GM18858 (cell line): Measurements from ENCODE around the gene NCAPG2.
"Not testable (repeated sequence)": the region's sequence is repeated elsewhere in the genome, so short reads cannot be mapped to it uniquely, and the experiment has no call there.

Experiments
- ATAC-seq: cut with Tn5 transposase; IDR thresholded peaks from one replicate; pipeline ENCODE4 v1.9.1; 2021; ENCODE audit not compliant: unreplicated experiment

The NCAPG2 gene

GRCh38 chr7:158682456-158682855, 22.1 kb downstream of the NCAPG2 start:
- no peak for ATAC-seq

- ATAC-seq = no peak
Measured at GRCh38 chr7:158680754-158681153, 23.9 kb downstream of the NCAPG2 start.

GRCh38 chr7:158676906-158677305, 27.7 kb downstream of the NCAPG2 start:
- no peak for ATAC-seq

GRCh38 chr7:158676171-158676840, 28.3 kb downstream of the NCAPG2 start:
- no peak for ATAC-seq

GRCh38 chr7:158672975-158673374, 31.6 kb downstream of the NCAPG2 start:
- no peak for ATAC-seq

GRCh38 chr7:158668086-158668485, 36.5 kb downstream of the NCAPG2 start:
- ATAC-seq = not testable (repeated sequence)

- not testable (repeated sequence) for ATAC-seq
Measured at GRCh38 chr7:158666966-158667678, 37.5 kb downstream of the NCAPG2 start.

GRCh38 chr7:158666401-158666800, 38.2 kb downstream of the NCAPG2 start:
- ATAC-seq = no peak

- ATAC-seq = no peak
Measured at GRCh38 chr7:158664406-158664805, 40.2 kb downstream of the NCAPG2 start.

GRCh38 chr7:158663428-158663741, 41.2 kb downstream of the NCAPG2 start:
- no peak for ATAC-seq

- no peak for ATAC-seq
Measured at GRCh38 chr7:158662610-158663427, 41.8 kb downstream of the NCAPG2 start.

- no peak for ATAC-seq
Measured at GRCh38 chr7:158658475-158658874, 46.1 kb downstream of the NCAPG2 start.

- peak; percentile 38 for ATAC-seq
Measured at GRCh38 chr7:158657189-158657746, 47.3 kb downstream of the NCAPG2 start.

GRCh38 chr7:158655931-158656441, 48.6 kb downstream of the NCAPG2 start:
- ATAC-seq = peak; percentile 96

- ATAC-seq = no peak
Measured at GRCh38 chr7:158655507-158655906, 49.1 kb downstream of the NCAPG2 start.

GRCh38 chr7:158651968-158652565, 52.5 kb downstream of the NCAPG2 start:
- no peak for ATAC-seq

- no peak for ATAC-seq
Measured at GRCh38 chr7:158650821-158651225, 53.8 kb downstream of the NCAPG2 start.

- no peak for ATAC-seq
Measured at GRCh38 chr7:158649279-158649678, 55.3 kb downstream of the NCAPG2 start.

GRCh38 chr7:158648787-158649186, 55.8 kb downstream of the NCAPG2 start:
- no peak for ATAC-seq

GRCh38 chr7:158648168-158648567, 56.4 kb downstream of the NCAPG2 start:
- no peak for ATAC-seq

GRCh38 chr7:158647475-158647792, 57.2 kb downstream of the NCAPG2 start:
- ATAC-seq = no peak
